ENCODE data around the gene AGAP1.

DNA sequence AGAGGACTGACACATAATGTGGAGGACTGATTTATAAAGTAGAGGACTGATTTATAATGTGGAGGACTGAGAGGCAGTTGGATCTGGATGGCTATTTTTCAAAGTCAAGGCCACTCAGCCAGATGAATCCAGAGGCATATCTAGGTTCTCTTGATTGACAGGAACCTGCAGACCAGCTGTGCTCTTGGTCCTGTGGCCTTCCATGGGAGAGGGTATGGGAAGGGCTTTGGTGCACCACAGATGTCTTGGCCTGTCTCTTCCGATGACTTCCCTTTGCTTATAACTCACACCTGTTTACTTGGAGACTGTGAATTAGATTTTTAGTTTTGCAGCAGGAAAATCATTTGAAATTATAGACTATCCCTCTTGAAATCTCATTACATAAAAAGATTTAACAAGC lies 32.3 kb downstream of the AGAP1 start:
- TF ChIP-seq, protein P1, sequence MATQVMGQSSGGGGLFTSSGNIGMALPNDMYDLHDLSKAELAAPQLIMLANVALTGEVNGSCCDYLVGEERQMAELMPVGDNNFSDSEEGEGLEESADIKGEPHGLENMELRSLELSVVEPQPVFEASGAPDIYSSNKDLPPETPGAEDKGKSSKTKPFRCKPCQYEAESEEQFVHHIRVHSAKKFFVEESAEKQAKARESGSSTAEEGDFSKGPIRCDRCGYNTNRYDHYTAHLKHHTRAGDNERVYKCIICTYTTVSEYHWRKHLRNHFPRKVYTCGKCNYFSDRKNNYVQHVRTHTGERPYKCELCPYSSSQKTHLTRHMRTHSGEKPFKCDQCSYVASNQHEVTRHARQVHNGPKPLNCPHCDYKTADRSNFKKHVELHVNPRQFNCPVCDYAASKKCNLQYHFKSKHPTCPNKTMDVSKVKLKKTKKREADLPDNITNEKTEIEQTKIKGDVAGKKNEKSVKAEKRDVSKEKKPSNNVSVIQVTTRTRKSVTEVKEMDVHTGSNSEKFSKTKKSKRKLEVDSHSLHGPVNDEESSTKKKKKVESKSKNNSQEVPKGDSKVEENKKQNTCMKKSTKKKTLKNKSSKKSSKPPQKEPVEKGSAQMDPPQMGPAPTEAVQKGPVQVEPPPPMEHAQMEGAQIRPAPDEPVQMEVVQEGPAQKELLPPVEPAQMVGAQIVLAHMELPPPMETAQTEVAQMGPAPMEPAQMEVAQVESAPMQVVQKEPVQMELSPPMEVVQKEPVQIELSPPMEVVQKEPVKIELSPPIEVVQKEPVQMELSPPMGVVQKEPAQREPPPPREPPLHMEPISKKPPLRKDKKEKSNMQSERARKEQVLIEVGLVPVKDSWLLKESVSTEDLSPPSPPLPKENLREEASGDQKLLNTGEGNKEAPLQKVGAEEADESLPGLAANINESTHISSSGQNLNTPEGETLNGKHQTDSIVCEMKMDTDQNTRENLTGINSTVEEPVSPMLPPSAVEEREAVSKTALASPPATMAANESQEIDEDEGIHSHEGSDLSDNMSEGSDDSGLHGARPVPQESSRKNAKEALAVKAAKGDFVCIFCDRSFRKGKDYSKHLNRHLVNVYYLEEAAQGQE (IDR thresholded peaks at IDR 0.05; ENCODE audit: borderline replicate concordance) = no peak
- no peak for TF ChIP-seq SMC3 (conservative IDR thresholded peaks at IDR 0.05; ENCODE audit: poor library complexity)
- no peak for TF ChIP-seq POLR2AphosphoS5 (IDR thresholded peaks at IDR 0.05)
- TF ChIP-seq, protein P2, sequence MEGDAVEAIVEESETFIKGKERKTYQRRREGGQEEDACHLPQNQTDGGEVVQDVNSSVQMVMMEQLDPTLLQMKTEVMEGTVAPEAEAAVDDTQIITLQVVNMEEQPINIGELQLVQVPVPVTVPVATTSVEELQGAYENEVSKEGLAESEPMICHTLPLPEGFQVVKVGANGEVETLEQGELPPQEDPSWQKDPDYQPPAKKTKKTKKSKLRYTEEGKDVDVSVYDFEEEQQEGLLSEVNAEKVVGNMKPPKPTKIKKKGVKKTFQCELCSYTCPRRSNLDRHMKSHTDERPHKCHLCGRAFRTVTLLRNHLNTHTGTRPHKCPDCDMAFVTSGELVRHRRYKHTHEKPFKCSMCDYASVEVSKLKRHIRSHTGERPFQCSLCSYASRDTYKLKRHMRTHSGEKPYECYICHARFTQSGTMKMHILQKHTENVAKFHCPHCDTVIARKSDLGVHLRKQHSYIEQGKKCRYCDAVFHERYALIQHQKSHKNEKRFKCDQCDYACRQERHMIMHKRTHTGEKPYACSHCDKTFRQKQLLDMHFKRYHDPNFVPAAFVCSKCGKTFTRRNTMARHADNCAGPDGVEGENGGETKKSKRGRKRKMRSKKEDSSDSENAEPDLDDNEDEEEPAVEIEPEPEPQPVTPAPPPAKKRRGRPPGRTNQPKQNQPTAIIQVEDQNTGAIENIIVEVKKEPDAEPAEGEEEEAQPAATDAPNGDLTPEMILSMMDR (IDR thresholded peaks at IDR 0.05; ENCODE audit: poor library complexity, severe bottlenecking) = no peak
- TF ChIP-seq TAF1 (IDR thresholded peaks at IDR 0.05; ENCODE audit: low read depth) = no peak
- no peak for TF ChIP-seq EP300 (conservative IDR thresholded peaks at IDR 0.05; ENCODE audit: poor library complexity, severe bottlenecking)

Measured in neural cell (in vitro differentiated cells).